Tibial nerve (tissue), 4 donors: Measurements from ENCODE around the gene TFAP2B. TPM values are rescaled to one million over a fixed set of nuclear protein-coding genes. Genes with fewer than 3 reads are reported as not detected.

Experiments
- DNase-seq, 2 donors: peaks; one replicate each; pipeline ENCODE4 v3.0.0-alpha.2; 2019; ENCODE audit warnings: low spot score in 2 of 2
- H3K27ac ChIP-seq, 4 donors: fragments of 200-600 bp; sonication (generic) in 3 of 4; one replicate each; pipeline ENCODE4 v1.5.1; 2017 to 2019; ENCODE audit warnings: mild to moderate bottlenecking in 1 of 4
- H3K27me3 ChIP-seq, 2 donors: fragments of 200-600 bp; sonication (generic) in 1 of 2; one replicate each; pipeline versions ENCODE4 v1.5.1 to v1.6.0; 2017 to 2019
- H3K36me3 ChIP-seq, 3 donors: fragments of 200-600 bp; sonication (generic); one replicate each; pipeline ENCODE4 v1.5.1; 2018 to 2019
- H3K4me1 ChIP-seq, 4 donors: fragments of 200-600 bp; sonication (generic) in 3 of 4; one replicate each; pipeline ENCODE4 v1.5.1; 2017 to 2019
- H3K4me3 ChIP-seq, 4 donors: fragments of 200-600 bp; sonication (generic) in 3 of 4; one replicate each; pipeline ENCODE4 v1.5.1; 2017 to 2019; ENCODE audit warnings: mild to moderate bottlenecking in 1 of 4, moderate library complexity in 1 of 4
- H3K9me3 ChIP-seq, 4 donors: fragments of 200-600 bp; sonication (generic) in 3 of 4; one replicate each; pipeline ENCODE4 v1.5.1; 2017 to 2019
- EP300 ChIP-seq, 2 donors: sonication (generic); formaldehyde crosslinking; IDR thresholded peaks; one replicate each; pipeline ENCODE4 v1.6.1; 2017; ENCODE audit warnings: antibody characterized with exemption in 2 of 2, mild to moderate bottlenecking in 1 of 2
- POLR2A ChIP-seq, 2 donors: fragments of 450-650 bp; IDR thresholded peaks; one replicate each; pipeline ENCODE4 v1.6.1; 2017; ENCODE audit warnings: antibody characterized with exemption in 2 of 2, mild to moderate bottlenecking in 2 of 2, moderate library complexity in 2 of 2
- WGBS, 2 donors: methylation state at CpG; one replicate each; pipeline ENCODE4 v1.1.5; 2018; 5-methylcytosine and 5-hydroxymethylcytosine counted together
- total RNA-seq, 4 donors: library from RNA; depleted of rRNA; stranded (reverse); fragments of >200 nt; gene quantifications; one replicate each; pipeline ENCODE4 v1.1.0, GENCODE V29; 2016
- TF ChIP-seq, protein P1 (sequence below), 5 experiments: fragments of 200-600 bp in 3 of 5; fragments of 450-650 bp in 2 of 5; sonication (generic) in 3 of 5; IDR thresholded peaks; one replicate each; pipeline ENCODE4 v1.5.1; 2016 to 2019; ENCODE audit warnings: antibody characterized with exemption in 5 of 5, mild to moderate bottlenecking in 3 of 5, moderate library complexity in 2 of 5

TFAP2B gene
- total RNA-seq, 4 donors from 2014 or later = 0.22 to 1.2 TPM; not detected in 2

DNA sequence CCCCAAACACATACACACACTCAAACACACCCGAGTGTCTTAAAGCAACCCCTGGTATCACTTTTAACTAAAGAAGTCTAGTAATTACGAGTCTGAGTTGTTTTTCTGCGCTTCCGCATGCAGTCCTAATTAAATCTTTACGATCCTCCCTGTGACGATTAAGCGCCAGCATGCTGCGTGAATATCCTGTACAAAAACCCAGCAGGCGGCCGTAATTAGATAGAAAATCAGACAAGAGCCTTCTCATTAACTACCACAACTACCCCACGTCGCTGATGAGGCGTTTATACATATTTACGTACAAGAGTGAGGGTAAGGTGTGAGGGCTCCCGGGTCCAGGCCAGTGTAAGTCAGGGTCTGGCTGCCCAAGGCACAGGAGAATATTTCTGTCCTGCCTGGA lies 8.1 kb downstream of the TFAP2B start:
- no peak for DNase-seq
- Histone ChIP-seq H3K9me3 (no peaks in the 10 kb centered on the region), H3K4me1 (no peaks in the 10 kb centered on the region), H3K27me3 (peaks cover 0 to 95% of the 10 kb centered on the region in 2 donors), H3K4me3 (no peak overlapping the region), H3K36me3 (no peaks in the 10 kb centered on the region), H3K27ac (no peak overlapping the region)
- WGBS, 2 donors = 17 to 28% methylated on average over 15 of the region's 15 CpGs
- TF ChIP-seq POLR2A (IDR thresholded peaks at IDR 0.05) = no peak
- TF ChIP-seq, protein P1, sequence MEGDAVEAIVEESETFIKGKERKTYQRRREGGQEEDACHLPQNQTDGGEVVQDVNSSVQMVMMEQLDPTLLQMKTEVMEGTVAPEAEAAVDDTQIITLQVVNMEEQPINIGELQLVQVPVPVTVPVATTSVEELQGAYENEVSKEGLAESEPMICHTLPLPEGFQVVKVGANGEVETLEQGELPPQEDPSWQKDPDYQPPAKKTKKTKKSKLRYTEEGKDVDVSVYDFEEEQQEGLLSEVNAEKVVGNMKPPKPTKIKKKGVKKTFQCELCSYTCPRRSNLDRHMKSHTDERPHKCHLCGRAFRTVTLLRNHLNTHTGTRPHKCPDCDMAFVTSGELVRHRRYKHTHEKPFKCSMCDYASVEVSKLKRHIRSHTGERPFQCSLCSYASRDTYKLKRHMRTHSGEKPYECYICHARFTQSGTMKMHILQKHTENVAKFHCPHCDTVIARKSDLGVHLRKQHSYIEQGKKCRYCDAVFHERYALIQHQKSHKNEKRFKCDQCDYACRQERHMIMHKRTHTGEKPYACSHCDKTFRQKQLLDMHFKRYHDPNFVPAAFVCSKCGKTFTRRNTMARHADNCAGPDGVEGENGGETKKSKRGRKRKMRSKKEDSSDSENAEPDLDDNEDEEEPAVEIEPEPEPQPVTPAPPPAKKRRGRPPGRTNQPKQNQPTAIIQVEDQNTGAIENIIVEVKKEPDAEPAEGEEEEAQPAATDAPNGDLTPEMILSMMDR (IDR thresholded peaks at IDR 0.05) = no peak
- no peak for TF ChIP-seq EP300 (IDR thresholded peaks at IDR 0.05)

DNA sequence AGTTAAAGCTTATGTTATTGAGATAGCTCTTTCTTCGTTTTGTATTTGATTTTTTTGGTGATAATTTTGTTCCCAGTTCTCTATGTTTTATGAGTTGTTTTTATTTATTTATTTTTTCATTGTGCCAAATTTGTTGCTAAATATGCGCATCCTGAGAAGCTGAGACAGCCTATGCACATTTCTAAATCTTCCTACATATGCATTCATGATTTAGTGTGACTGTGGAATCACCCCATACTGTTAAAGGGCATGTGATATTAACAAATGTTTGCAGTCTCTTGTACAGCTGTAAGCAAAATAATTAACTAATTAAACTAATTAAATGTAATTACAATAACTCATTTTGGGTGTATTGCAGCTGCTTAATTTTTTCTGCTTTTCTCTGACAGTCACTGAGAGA lies 10.4 kb downstream of the TFAP2B start:
- Histone ChIP-seq H3K9me3 (no peaks in the 10 kb centered on the region), H3K27me3 (peaks cover 0 to 90% of the 10 kb centered on the region in 2 donors), H3K4me3 (no peak overlapping the region), H3K27ac (no peak overlapping the region), H3K36me3 (no peaks in the 10 kb centered on the region), H3K4me1 (no peaks in the 10 kb centered on the region)
- TF ChIP-seq EP300 (IDR thresholded peaks at IDR 0.05) (no peak), POLR2A (IDR thresholded peaks at IDR 0.05) (no peak)
- TF ChIP-seq, protein P1 (IDR thresholded peaks at IDR 0.05) = no peak
- 52 to 69% methylated on average over 2 of the region's 2 CpGs for WGBS, 2 donors
- no peak for DNase-seq

DNA sequence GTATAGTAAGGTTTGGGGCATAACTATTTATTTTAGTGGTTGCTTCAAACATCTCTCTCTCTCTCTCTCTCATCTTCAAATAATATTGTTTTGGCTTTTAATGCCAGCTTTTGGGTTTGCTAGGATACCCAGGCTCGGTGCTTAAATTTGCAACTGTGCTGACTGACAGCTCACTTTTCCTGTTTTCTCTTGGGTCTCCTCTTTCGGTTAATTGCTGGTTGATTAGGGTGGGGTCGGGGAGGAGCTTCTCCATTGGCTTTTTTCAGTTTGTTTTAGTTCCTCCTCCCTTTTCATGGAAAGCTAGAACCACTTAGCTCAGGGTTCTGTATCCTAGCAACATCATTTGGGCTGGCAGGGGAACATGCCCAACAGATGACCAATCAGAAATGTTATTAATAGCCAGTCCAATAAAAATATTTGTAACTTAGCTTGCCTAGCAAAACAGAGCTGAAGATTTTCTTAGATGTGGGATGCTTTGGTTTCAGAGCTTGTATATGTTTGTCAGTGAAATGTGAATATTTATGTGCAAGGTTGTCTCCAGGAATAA lies 11.3 kb downstream of the TFAP2B start:
- H3K9me3 ChIP-seq = no peaks in the 10 kb centered on the region
- no peaks in the 10 kb centered on the region for H3K4me1 ChIP-seq
- DNase-seq = no peak
- H3K4me3 ChIP-seq = no peak overlapping the region
- WGBS, 2 donors = 16 to 21% methylated on average over 3 of the region's 3 CpGs
- TF ChIP-seq POLR2A (IDR thresholded peaks at IDR 0.05) (no peak), EP300 (IDR thresholded peaks at IDR 0.05) (no peak)
- TF ChIP-seq, protein P1 (IDR thresholded peaks at IDR 0.05) = no peak
- H3K27me3 ChIP-seq = peaks cover 0 to 82% of the 10 kb centered on the region in 2 donors
- H3K36me3 ChIP-seq = no peaks in the 10 kb centered on the region
- H3K27ac ChIP-seq = no peak overlapping the region

DNA sequence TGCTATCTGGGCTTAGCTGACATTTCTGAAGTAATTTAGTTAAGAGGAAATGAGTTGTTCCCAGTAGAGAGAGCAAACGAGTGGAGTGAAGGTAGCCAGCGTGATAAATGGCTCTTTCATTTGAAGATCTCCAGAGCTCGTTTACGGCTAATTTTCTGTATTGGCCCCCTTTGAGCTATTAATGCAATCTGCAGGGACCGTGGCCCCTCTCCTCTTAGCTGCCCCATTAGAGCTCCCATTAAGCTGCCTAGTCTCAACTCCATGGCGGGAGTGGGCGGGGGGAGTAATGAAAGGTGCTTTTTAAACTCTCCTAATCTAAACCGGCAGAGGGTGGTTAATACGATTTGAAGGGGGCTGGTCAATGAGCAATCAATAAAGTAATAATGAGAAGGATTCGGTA lies 12.5 kb downstream of the TFAP2B start:
- peaks cover 0 to 82% of the 10 kb centered on the region in 2 donors for H3K27me3 ChIP-seq
- no peak overlapping the region for H3K4me3 ChIP-seq
- H3K27ac ChIP-seq = no peak overlapping the region
- TF ChIP-seq, protein P1 (IDR thresholded peaks at IDR 0.05) = no peak
- TF ChIP-seq POLR2A (IDR thresholded peaks at IDR 0.05) (no peak), EP300 (IDR thresholded peaks at IDR 0.05) (no peak)
- WGBS, 2 donors = 24 to 28% methylated on average over 10 of the region's 10 CpGs
- no peaks in the 10 kb centered on the region for H3K36me3 ChIP-seq
- H3K9me3 ChIP-seq = no peaks in the 10 kb centered on the region
- peaks cover 0 to 2% (median 0%) of the 10 kb centered on the region in 4 donors for H3K4me1 ChIP-seq
- DNase-seq = no peak

DNA sequence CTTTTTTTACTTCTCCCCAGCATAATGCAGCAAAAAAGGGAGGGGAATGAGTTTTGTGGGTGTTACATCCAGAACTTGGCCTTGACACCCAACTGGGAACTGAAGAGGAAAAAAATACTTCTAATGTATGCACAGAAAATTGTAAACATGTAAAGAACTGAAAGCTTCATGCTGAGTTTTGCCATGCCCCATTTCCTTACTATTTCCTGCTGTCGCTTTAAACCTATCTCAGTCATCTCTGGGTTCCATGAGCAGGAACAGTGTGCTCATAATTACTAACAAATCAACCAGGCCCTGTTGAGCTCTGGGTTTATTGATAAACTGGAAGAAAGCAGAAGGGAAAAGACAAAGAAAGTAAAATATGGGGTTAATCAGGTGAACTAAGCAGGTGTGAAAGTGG lies 14.2 kb downstream of the TFAP2B start:
- no peak overlapping the region for H3K27ac ChIP-seq
- no peaks in the 10 kb centered on the region for H3K9me3 ChIP-seq
- WGBS, 2 donors = 74 to 79% methylated on average over 1 of the region's 1 CpG
- H3K36me3 ChIP-seq = no peaks in the 10 kb centered on the region
- DNase-seq = no peak
- no peak overlapping the region for H3K4me3 ChIP-seq
- H3K4me1 ChIP-seq = peaks cover 0 to 5% (median 0%) of the 10 kb centered on the region in 4 donors
- TF ChIP-seq EP300 (IDR thresholded peaks at IDR 0.05) = no peak
- H3K27me3 ChIP-seq = peaks cover 0 to 83% of the 10 kb centered on the region in 2 donors
